Keratinocyte (primary cell): ENCODE results near the gene CLSTN2. TPM values are rescaled to one million over a fixed set of nuclear protein-coding genes. Genes with fewer than 3 reads are reported as not detected.

Source experiments
- DNase-seq: peaks from one replicate; pipeline ENCODE4 v3.0.0-alpha.2; 2011; ENCODE audit warnings: low read depth, missing footprints, low spot score
- FAIRE-seq: peaks from 2 replicates; lab custom pipeline; 2011; peaks lifted over from hg19 to GRCh38; lab: Jason Lieb, UNC
- H2AFZ ChIP-seq: 2 replicates; pipeline ENCODE4 v1.6.0; 2012; ENCODE audit warnings: low read length, control low read depth, inconsistent platforms; ENCODE audit not compliant: control insufficient read depth
- H3K27ac ChIP-seq: 2 replicates; pipeline ENCODE4 v1.5.1; 2011; ENCODE audit warnings: low read length; ENCODE audit not compliant: control insufficient read depth, insufficient read depth
- H3K27me3 ChIP-seq: 3 replicates; pipeline ENCODE4 v1.6.0; 2011; ENCODE audit warnings: low read length; ENCODE audit not compliant: control insufficient read depth, insufficient read depth; ENCODE audit errors: extremely low read depth
- H3K36me3 ChIP-seq, 2 experiments: 2 replicates in 1 of 2; 3 replicates in 1 of 2; pipeline ENCODE4 v1.5.1; 2011; ENCODE audit warnings: low read length in 2 of 2, mild to moderate bottlenecking in 1 of 2; ENCODE audit not compliant: control insufficient read depth in 2 of 2, insufficient read depth in 2 of 2; ENCODE audit errors: extremely low read depth in 1 of 2
- H3K4me1 ChIP-seq: 3 replicates; pipeline ENCODE4 v1.5.1; 2011; ENCODE audit warnings: low read length; ENCODE audit not compliant: control insufficient read depth, insufficient read depth; ENCODE audit errors: extremely low read depth
- H3K4me2 ChIP-seq: 3 replicates; pipeline ENCODE4 v1.6.0; 2011; ENCODE audit warnings: low read depth, low read length; ENCODE audit not compliant: control insufficient read depth, insufficient read depth; ENCODE audit errors: extremely low read depth
- H3K4me3 ChIP-seq, 3 experiments: fragments of 200-600 bp in 1 of 3; sonication (generic) in 1 of 3; 2 replicates in 2 of 3; 3 replicates in 1 of 3; pipeline ENCODE4 v1.5.1; 2011 to 2016; ENCODE audit warnings: low read length in 3 of 3, mild to moderate bottlenecking in 3 of 3, control low read depth in 2 of 3, inconsistent platforms in 1 of 3, low read depth in 1 of 3, mixed read lengths in 1 of 3, mixed run types in 1 of 3, moderate library complexity in 1 of 3; ENCODE audit not compliant: control insufficient read depth in 2 of 3, insufficient read depth in 2 of 3; ENCODE audit errors: extremely low read depth in 1 of 3
- H3K79me2 ChIP-seq: 2 replicates; pipeline ENCODE4 v1.6.0; 2012; ENCODE audit warnings: low read length; ENCODE audit not compliant: control insufficient read depth, insufficient read depth
- H3K9ac ChIP-seq: 3 replicates; pipeline ENCODE4 v1.6.0; 2011; ENCODE audit warnings: low read length; ENCODE audit not compliant: control insufficient read depth, insufficient read depth; ENCODE audit errors: extremely low read depth
- H3K9me1 ChIP-seq: 3 replicates; pipeline ENCODE4 v1.6.0; 2011; ENCODE audit warnings: low read length; ENCODE audit not compliant: control insufficient read depth, insufficient read depth; ENCODE audit errors: extremely low read depth
- H3K9me3 ChIP-seq: 2 replicates; pipeline ENCODE4 v1.5.1; 2012; ENCODE audit warnings: low read depth, low read length; ENCODE audit not compliant: control insufficient read depth
- H4K20me1 ChIP-seq: 3 replicates; pipeline ENCODE4 v1.6.0; 2011; ENCODE audit warnings: low read length; ENCODE audit not compliant: control insufficient read depth, insufficient read depth; ENCODE audit errors: extremely low read depth
- EZH2 ChIP-seq: IDR thresholded peaks from one replicate; pipeline ENCODE4 v1.6.1; 2012; ENCODE audit warnings: inconsistent platforms, mild to moderate bottlenecking, low read length, moderate library complexity
- dilution Hi-C: fragments of 300-500 bp; cut with MboI; formaldehyde crosslinking; loops from one replicate; pipeline ENCODE4 v1.7.0; 2020; ENCODE audit warnings: low sequenced_read_pairs; ENCODE audit not compliant: extremely low pct_ligation_motif_present
- polyA plus RNA-seq, 5 experiments: library from polyadenylated mRNA; depleted of rRNA in 3 of 5; stranded (reverse) in 3 of 5; stranded (forward) in 1 of 5; unstranded in 1 of 5; fragments of >200 nt; gene quantifications; 1 replicate in 1 of 5; 2 replicates in 3 of 5; 3 replicates in 1 of 5; pipeline versions ENCODE4 v1.2.1 to v1.2.3, GENCODE V29; 2011 to 2012; ENCODE audit warnings: missing spikeins in 2 of 5, low read depth in 1 of 5, low replicate concordance in 1 of 5
- TF ChIP-seq, protein P1 (sequence below), 3 experiments: IDR thresholded peaks in 1 of 3; conservative IDR thresholded peaks in 1 of 3; optimal IDR thresholded peaks in 1 of 3; 2 replicates in 2 of 3; 3 replicates in 1 of 3; pipeline versions ENCODE3 to v1.5.1; 2011; ENCODE audit warnings: low read length in 3 of 3, mild to moderate bottlenecking in 3 of 3, moderate library complexity in 2 of 3, control low read depth in 1 of 3, inconsistent platforms in 1 of 3; ENCODE audit not compliant: insufficient read depth in 2 of 3; ENCODE audit errors: extremely low read depth in 1 of 3

CLSTN2 gene
- polyA plus RNA-seq, 1 donor (not counting 4 experiments of a cell fraction or from before 2014, with no cell fraction given): 0.09 TPM

GRCh38 chr3:140610544-140610943 is 675.6 kb downstream of the CLSTN2 start:
- H3K27ac ChIP-seq: no peak overlapping the region
- no peaks in the 10 kb centered on the region for H3K27me3 ChIP-seq
- H3K4me1 ChIP-seq: no peaks in the 10 kb centered on the region
- no peaks in the 10 kb centered on the region for H4K20me1 ChIP-seq
- FAIRE-seq (no peak), DNase-seq (no peak)
- no peak overlapping the region for H2AFZ ChIP-seq
- TF ChIP-seq, protein P1, sequence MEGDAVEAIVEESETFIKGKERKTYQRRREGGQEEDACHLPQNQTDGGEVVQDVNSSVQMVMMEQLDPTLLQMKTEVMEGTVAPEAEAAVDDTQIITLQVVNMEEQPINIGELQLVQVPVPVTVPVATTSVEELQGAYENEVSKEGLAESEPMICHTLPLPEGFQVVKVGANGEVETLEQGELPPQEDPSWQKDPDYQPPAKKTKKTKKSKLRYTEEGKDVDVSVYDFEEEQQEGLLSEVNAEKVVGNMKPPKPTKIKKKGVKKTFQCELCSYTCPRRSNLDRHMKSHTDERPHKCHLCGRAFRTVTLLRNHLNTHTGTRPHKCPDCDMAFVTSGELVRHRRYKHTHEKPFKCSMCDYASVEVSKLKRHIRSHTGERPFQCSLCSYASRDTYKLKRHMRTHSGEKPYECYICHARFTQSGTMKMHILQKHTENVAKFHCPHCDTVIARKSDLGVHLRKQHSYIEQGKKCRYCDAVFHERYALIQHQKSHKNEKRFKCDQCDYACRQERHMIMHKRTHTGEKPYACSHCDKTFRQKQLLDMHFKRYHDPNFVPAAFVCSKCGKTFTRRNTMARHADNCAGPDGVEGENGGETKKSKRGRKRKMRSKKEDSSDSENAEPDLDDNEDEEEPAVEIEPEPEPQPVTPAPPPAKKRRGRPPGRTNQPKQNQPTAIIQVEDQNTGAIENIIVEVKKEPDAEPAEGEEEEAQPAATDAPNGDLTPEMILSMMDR (optimal IDR thresholded peaks at IDR 0.05 in 1 of 3, IDR thresholded peaks at IDR 0.05 in 1 of 3, conservative IDR thresholded peaks at IDR 0.05 in 1 of 3; ENCODE audit: extremely low read depth in 1 of 3, insufficient read depth in 2 of 3, low read length in 3 of 3): no peak
- no peak for TF ChIP-seq EZH2
- H3K4me2 ChIP-seq: no peak overlapping the region
- no peak overlapping the region for H3K4me3 ChIP-seq
- no peaks in the 10 kb centered on the region for H3K9me1 ChIP-seq
- H3K79me2 ChIP-seq: no peaks in the 10 kb centered on the region
- dilution Hi-C loops: no loop called here
- H3K36me3 ChIP-seq: no peaks in the 10 kb centered on the region
- no peak overlapping the region for H3K9ac ChIP-seq
- H3K9me3 ChIP-seq: no peaks in the 10 kb centered on the region

- no peak overlapping the region for H3K4me3 ChIP-seq
- H3K27ac ChIP-seq: no peak overlapping the region
- TF ChIP-seq, protein P1 (optimal IDR thresholded peaks at IDR 0.05 in 1 of 3, IDR thresholded peaks at IDR 0.05 in 1 of 3, conservative IDR thresholded peaks at IDR 0.05 in 1 of 3; ENCODE audit: extremely low read depth in 1 of 3, insufficient read depth in 2 of 3, low read length in 3 of 3): no peak
- TF ChIP-seq EZH2: no peak
- dilution Hi-C loops: no loop called here
- no peaks in the 10 kb centered on the region for H3K9me1 ChIP-seq
- H3K79me2 ChIP-seq: no peaks in the 10 kb centered on the region
- H3K4me2 ChIP-seq: no peak overlapping the region
- FAIRE-seq (no peak), DNase-seq (no peak)
- H3K9me3 ChIP-seq: no peaks in the 10 kb centered on the region
- no peak overlapping the region for H2AFZ ChIP-seq
- H3K36me3 ChIP-seq: no peaks in the 10 kb centered on the region
- no peaks in the 10 kb centered on the region for H3K27me3 ChIP-seq
- no peak overlapping the region for H3K9ac ChIP-seq
- no peaks in the 10 kb centered on the region for H4K20me1 ChIP-seq
- no peaks in the 10 kb centered on the region for H3K4me1 ChIP-seq
These were observed 679.0 kb downstream of the CLSTN2 start for GRCh38 chr3:140614001-140614400.
